HepG2 (cell line): Measurements from ENCODE around the gene MVP.

Experiments
- ADNP ChIP-seq: sonication (generic); formaldehyde crosslinking; IDR thresholded peaks from 2 replicates; pipeline ENCODE4 v1.4.0; 2020; ENCODE audit warnings: missing genetic modification reagents
- EZH2 ChIP-seq: conservative IDR thresholded peaks from 2 replicates; pipeline ENCODE4 v1.6.1; 2012; ENCODE audit warnings: mild to moderate bottlenecking, low read depth, low read length, moderate library complexity
- FOXA1 ChIP-seq, 2 experiments: fragments of 450-650 bp in 1 of 2; sonication (generic) in 1 of 2; formaldehyde crosslinking in 1 of 2; IDR thresholded peaks; 2 replicates each; pipeline versions ENCODE4 v1.4.0 to v1.6.1; 2016 to 2020; ENCODE audit warnings: missing genetic modification reagents in 1 of 2
- JUN ChIP-seq: sonication (generic); formaldehyde crosslinking; IDR thresholded peaks from 2 replicates; pipeline ENCODE4 v1.4.0; 2020; ENCODE audit warnings: mild to moderate bottlenecking, missing genetic modification reagents
- NCOA2 ChIP-seq: sonication (generic); formaldehyde crosslinking; IDR thresholded peaks from 2 replicates; pipeline ENCODE4 v1.8.0; 2022; ENCODE audit warnings: inconsistent platforms
- NR3C1 ChIP-seq: sonication (generic); formaldehyde crosslinking; IDR thresholded peaks from 2 replicates; pipeline ENCODE4 v1.4.0; 2020; ENCODE audit warnings: missing genetic modification reagents
- POLR2A ChIP-seq, 2 experiments: IDR thresholded peaks; 2 replicates each; pipeline ENCODE4 v1.6.1; 2011; ENCODE audit warnings: low read depth in 2 of 2, low read length in 2 of 2, mild to moderate bottlenecking in 1 of 2, moderate library complexity in 1 of 2; ENCODE audit not compliant: insufficient read depth in 1 of 2
- POLR2AphosphoS2 ChIP-seq: IDR thresholded peaks from 2 replicates; pipeline ENCODE4 v1.6.1; 2011; ENCODE audit warnings: low read depth, low read length, improper control_type of control experiment
- SMAD1 ChIP-seq: sonication (generic); formaldehyde crosslinking; IDR thresholded peaks from 2 replicates; pipeline ENCODE4 v1.4.0; 2020; ENCODE audit warnings: missing genetic modification reagents, low read depth, mild to moderate bottlenecking, borderline replicate concordance
- TAF1 ChIP-seq: sonication (generic); formaldehyde crosslinking; IDR thresholded peaks from 2 replicates; pipeline ENCODE4 v1.4.0; 2020; ENCODE audit warnings: missing genetic modification reagents
- ZNF143 ChIP-seq: sonication (generic); formaldehyde crosslinking; IDR thresholded peaks from 2 replicates; pipeline ENCODE4 v1.4.0; 2020; ENCODE audit warnings: missing genetic modification reagents
- TF ChIP-seq, protein P1 (sequence below): sonication (generic); formaldehyde crosslinking; IDR thresholded peaks from 2 replicates; pipeline ENCODE4 v1.9.0; 2021; ENCODE audit warnings: missing genetic modification reagents, mild to moderate bottlenecking, borderline replicate concordance
- TF ChIP-seq, protein P2 (sequence below): sonication (generic); formaldehyde crosslinking; IDR thresholded peaks from 2 replicates; pipeline ENCODE4 v1.5.0; 2020; ENCODE audit warnings: mild to moderate bottlenecking, missing genetic modification reagents, moderate library complexity

DNA sequence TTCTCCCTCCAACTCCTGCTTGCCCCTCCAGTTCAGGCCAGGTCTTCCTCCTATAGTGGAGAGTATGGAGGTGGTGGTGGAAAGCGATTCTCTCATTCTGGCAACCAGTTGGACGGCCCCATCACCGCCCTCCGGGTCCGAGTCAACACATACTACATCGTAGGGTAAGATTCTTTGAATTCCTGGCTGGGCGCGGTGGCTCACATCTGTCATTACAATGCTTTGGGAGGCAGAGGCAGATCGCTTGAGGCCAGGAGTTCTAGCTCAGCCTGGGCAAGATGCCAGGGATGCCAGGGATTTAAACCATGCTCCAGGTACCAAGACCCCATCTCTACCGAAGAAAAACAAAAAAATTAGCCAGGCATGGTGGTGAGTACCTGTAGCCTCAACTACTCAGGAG, 40.8 kb upstream of the MVP start:
- TF ChIP-seq TAF1 (CRISPR knock-in tag) (no peak), NR3C1 (no peak), SMAD1 (CRISPR knock-in tag) (no peak), POLR2A (IDR thresholded peaks at IDR 0.05; ENCODE audit: insufficient read depth in 1 of 2, low read depth in 2 of 2, low read length in 2 of 2) (no peak), JUN (CRISPR knock-in tag) (no peak), ADNP (CRISPR knock-in tag) (no peak), FOXA1 (IDR thresholded peaks at IDR 0.05) (no peak), FOXA1 (CRISPR knock-in tag; IDR thresholded peaks at IDR 0.05) (0 out of 2 replicates have a peak, but pooled peaks have one; percentile 15), ZNF143 (CRISPR knock-in tag) (no peak), POLR2AphosphoS2 (no peak), EZH2 (no peak), NCOA2 (CRISPR knock-in tag) (no peak)
- TF ChIP-seq, protein P1, sequence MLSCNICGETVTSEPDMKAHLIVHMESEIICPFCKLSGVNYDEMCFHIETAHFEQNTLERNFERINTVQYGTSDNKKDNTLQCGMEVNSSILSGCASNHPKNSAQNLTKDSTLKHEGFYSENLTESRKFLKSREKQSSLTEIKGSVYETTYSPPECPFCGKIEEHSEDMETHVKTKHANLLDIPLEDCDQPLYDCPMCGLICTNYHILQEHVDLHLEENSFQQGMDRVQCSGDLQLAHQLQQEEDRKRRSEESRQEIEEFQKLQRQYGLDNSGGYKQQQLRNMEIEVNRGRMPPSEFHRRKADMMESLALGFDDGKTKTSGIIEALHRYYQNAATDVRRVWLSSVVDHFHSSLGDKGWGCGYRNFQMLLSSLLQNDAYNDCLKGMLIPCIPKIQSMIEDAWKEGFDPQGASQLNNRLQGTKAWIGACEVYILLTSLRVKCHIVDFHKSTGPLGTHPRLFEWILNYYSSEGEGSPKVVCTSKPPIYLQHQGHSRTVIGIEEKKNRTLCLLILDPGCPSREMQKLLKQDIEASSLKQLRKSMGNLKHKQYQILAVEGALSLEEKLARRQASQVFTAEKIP: no peak
- TF ChIP-seq, protein P2, sequence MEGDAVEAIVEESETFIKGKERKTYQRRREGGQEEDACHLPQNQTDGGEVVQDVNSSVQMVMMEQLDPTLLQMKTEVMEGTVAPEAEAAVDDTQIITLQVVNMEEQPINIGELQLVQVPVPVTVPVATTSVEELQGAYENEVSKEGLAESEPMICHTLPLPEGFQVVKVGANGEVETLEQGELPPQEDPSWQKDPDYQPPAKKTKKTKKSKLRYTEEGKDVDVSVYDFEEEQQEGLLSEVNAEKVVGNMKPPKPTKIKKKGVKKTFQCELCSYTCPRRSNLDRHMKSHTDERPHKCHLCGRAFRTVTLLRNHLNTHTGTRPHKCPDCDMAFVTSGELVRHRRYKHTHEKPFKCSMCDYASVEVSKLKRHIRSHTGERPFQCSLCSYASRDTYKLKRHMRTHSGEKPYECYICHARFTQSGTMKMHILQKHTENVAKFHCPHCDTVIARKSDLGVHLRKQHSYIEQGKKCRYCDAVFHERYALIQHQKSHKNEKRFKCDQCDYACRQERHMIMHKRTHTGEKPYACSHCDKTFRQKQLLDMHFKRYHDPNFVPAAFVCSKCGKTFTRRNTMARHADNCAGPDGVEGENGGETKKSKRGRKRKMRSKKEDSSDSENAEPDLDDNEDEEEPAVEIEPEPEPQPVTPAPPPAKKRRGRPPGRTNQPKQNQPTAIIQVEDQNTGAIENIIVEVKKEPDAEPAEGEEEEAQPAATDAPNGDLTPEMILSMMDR (CRISPR knock-in tag): no peak
